GM19043 (cell line): ENCODE results near the gene EN1.

Experiments used
- ATAC-seq: cut with Tn5 transposase; IDR thresholded peaks from one replicate; pipeline ENCODE4 v1.9.1; 2021; ENCODE audit warnings: low read depth; ENCODE audit not compliant: unreplicated experiment

The EN1 gene

GRCh38 chr2:118826093-118826492, 21.4 kb downstream of the EN1 start:
- ATAC-seq: no peak

- ATAC-seq: no peak
These were observed 23.8 kb downstream of the EN1 start for GRCh38 chr2:118823633-118824032.

- no peak for ATAC-seq
These were observed 24.9 kb downstream of the EN1 start for GRCh38 chr2:118822572-118822971.

GRCh38 chr2:118822015-118822414, 25.4 kb downstream of the EN1 start:
- no peak for ATAC-seq

- ATAC-seq: no peak
These were observed 30.0 kb downstream of the EN1 start for GRCh38 chr2:118817469-118817868.

GRCh38 chr2:118816669-118817068, 30.8 kb downstream of the EN1 start:
- no peak for ATAC-seq

GRCh38 chr2:118815731-118816130, 31.7 kb downstream of the EN1 start:
- ATAC-seq: no peak

- no peak for ATAC-seq
These were observed 32.1 kb downstream of the EN1 start for GRCh38 chr2:118815314-118815713.

- no peak for ATAC-seq
These were observed 33.1 kb downstream of the EN1 start for GRCh38 chr2:118814368-118814767.

GRCh38 chr2:118813601-118814339, 33.7 kb downstream of the EN1 start:
- ATAC-seq: no peak

- ATAC-seq: no peak
These were observed 34.3 kb downstream of the EN1 start for GRCh38 chr2:118813111-118813510.

GRCh38 chr2:118812552-118812951, 34.9 kb downstream of the EN1 start:
- ATAC-seq: no peak

GRCh38 chr2:118811514-118812115, 35.8 kb downstream of the EN1 start:
- no peak for ATAC-seq

- no peak for ATAC-seq
These were observed 36.7 kb downstream of the EN1 start for GRCh38 chr2:118810766-118811165.

GRCh38 chr2:118808429-118808809, 39.0 kb downstream of the EN1 start:
- no peak for ATAC-seq

GRCh38 chr2:118807668-118808428, 39.6 kb downstream of the EN1 start:
- ATAC-seq: no peak

- ATAC-seq: no peak
These were observed 40.4 kb downstream of the EN1 start for GRCh38 chr2:118806797-118807667.

GRCh38 chr2:118805064-118805690, 42.3 kb downstream of the EN1 start:
- ATAC-seq: no peak

- no peak for ATAC-seq
These were observed 44.4 kb downstream of the EN1 start for GRCh38 chr2:118803012-118803411.

GRCh38 chr2:118801151-118801550, 46.3 kb downstream of the EN1 start:
- ATAC-seq: no peak
